MV-4-11 (cell line): ENCODE measurements around the gene C12orf56.
A peak's percentile ranks its signal among the peaks of the same experiment; 100 is the strongest.

Experiments
- DNase-seq: peaks from one replicate; lab custom pipeline; 2025; lab: John Stamatoyannopoulos, UW

The C12orf56 gene

DNA sequence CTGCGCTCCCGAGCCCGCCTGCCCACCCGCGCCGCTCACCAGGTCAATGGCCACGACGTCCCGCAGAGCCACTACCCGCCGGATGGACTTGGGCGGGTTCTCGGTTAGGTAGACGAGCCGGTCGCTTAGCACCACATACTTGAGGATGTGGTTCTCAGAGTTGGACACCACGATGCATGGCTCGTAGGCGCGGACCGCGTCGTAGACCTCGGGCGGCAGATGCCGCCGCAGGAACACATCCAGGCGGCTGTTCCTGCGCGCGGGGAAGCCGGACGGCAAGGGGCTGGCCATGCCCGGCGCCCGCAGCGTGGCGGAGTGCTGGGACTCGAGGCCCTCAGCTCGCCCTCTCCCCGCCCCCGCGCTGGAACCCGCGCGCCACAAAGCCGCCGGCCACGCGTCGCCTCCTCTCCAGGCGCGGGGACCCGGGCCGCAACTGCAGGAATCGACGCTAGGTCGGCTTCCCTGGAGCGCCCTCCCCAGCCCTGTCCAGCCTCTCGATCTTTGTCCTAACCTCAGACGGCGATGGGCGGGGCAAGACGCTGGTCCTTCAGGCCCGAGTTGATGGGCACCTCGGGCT is at the start of gene C12orf56:
TSS of gene C12orf56 (minus strand) at position 484 of the 577 bp plus-strand sequence. CDS start at position 291, 193 bp downstream.
- no peak for DNase-seq

- no peak for DNase-seq
These were observed 49.5 kb upstream of the C12orf56 start for GRCh38 chr12:64440100-64440499.

DNA sequence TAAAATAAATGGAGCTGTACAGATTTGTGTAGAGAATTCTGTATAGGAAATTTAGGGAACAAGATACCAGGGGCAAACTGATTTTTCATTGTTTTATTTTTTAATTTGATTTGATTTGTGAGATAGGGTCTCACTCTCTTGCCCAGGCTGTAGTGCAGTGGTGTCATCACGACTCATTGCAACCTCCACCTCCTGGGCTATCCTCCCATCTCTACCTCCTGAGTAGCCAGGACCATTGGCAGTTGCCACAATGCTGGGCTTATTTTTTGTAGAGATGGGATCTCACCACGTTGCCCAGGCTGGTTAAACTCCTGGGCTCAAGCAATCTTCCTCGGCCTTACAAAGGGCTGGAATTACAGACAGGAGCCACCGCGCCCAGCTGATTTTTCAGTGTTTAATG is 43.4 kb upstream of the C12orf56 start:
- no peak for DNase-seq

DNA sequence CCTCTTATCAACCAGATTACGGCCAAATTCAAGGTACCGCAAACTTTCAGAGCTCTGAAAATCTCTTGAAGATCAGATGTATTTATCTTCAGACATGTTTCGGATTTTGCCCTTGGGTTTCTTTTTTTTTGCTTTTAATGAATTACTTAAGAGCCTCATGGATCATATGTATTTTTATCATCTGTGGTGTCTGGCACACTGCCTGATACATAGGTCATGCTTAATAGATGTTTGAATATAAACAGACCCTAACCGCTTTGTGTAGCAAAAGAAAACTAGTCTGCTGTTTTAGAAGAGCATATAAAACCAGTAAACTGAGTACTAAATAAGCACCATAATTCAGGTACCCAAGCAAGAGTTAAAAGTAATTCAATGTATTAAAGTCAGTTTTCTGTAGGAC is 41.2 kb upstream of the C12orf56 start:
- no peak for DNase-seq

DNA sequence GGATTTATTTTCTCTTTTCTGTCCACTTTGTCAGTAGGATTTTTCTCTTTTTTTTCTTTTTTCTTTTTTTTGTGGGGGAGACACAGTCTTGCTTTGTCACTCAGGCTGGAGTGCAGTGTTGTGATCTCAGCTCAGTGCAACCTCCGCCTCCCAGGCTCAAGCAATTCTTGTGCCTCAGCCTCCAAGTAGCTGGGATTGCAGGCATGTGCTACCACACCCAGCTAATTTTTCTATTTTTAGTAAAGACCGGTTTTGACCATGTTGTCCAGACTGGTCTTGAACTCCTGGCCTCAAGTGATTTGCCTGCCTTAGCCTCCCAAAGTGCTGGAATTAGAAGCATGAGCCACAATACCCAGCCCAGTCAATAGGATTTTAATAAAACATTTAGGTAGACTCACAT is 40.3 kb upstream of the C12orf56 start:
- no peak for DNase-seq

GRCh38 chr12:64428956-64429355 is 38.4 kb upstream of the C12orf56 start:
- DNase-seq: no peak

DNA sequence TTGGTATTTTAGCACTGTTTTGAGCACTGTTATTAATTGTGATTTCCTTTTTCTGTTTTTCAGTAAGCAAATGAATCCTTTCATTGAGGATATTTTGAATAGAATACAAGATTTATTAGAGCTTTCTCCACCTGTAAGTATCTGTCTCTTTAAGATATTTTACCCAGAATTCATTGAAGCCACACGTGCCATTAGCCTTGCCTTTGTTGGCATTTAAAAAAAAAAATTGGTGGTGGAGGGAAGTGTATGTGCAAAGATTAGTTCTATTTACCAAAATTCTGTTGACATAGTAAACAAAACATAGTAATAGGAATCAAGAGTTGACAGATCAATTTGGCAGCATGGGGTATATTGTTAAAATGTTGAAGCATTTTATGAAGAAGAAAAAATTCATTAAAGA is 37.4 kb upstream of the C12orf56 start:
- no peak for DNase-seq

GRCh38 chr12:64419696-64420095 is 29.1 kb upstream of the C12orf56 start:
- peak; percentile 61 for DNase-seq

GRCh38 chr12:64418209-64418608 is 27.7 kb upstream of the C12orf56 start:
- DNase-seq: no peak

- DNase-seq: no peak
These were observed 23.3 kb upstream of the C12orf56 start for GRCh38 chr12:64413884-64414283.

- DNase-seq: no peak
These were observed 21.9 kb upstream of the C12orf56 start for GRCh38 chr12:64412459-64412858.

- no peak for DNase-seq
These were observed 20.9 kb upstream of the C12orf56 start for GRCh38 chr12:64411427-64411826.

DNA sequence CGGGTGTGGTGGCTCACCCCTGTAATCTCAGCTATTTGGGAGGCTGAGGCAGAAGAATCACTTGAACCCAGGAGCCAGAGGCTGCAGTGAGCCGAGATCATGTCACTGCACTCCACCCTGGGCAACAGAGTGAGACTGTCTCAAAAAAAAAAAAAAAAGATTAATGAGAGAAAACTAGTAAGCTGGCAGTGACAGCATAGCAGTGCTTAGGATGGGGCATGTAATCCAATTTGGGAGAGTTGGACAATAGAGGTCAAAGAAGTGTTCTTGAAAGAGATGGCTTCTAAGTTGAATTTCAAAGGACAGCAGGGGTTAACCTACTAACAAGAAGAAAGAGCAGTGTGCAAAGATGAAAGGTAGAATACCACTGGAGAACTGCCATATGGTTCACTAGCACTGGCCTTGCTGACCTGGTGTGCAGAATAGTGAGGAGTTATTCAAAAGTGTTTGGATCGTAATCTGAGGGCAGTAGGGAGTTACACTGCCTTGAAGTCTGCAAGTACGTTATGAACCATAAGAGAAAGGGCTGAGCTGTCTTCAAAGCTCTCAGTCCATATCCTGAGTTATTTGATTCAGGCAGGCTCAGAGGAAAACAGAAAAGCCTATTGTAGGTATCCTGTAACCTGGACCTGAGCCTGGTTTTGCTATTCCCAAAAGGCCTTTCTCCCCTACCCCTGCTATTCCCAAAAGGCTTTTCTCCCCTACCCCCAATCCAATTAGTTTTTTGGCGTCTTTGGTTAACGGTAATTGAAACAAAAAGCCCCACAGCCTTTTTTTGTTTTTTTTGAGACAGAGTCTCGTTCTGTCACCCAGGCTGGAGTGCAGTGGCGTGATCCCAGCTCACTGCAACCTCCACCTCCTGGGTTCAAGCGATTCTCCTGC is 17.0 kb upstream of the C12orf56 start:
- DNase-seq: no peak

DNA sequence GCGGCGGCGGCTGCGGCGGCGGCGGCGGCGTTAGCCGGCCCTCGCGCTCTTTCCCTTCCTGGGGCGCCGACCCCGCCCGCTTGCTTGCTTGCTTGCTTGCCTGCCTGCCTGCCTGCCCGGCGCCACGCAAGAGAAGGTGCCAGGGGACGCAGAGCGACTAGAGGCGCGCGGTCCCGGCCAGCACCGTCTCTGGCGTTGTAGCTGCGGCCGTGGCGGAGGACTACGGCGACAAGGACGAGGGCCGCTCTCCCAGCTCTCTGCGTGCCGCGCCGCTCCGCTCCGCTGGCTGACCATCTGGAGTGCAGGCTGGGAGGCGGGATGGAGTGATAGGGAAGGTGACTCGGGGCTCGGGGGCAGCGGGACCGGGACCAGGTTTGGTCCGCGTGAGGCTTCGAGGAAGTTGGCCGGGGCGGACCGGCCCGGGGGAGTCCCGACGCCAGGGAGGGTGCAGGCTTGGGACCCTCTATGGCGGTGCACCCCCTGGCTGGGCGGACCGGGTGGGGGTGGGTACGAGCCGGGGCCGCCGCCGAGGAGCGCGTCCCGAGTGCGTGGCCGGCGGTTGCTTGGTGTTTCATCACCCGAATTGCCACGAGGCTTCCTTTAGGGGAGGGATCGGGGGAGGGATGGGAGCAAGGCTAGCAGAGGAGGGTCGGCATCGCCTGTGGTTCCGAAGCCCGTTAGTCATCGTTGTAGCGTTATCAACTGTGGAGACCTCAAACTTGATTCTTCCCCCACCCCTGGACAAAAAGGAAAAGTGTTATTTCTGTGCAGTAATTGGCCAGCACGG is 14.1 kb upstream of the C12orf56 start:
- DNase-seq: peak; percentile 71

GRCh38 chr12:64403707-64404469 is 13.3 kb upstream of the C12orf56 start, which contains the start of gene XPOT:
Gene XPOT (plus strand): TSS chr12:64404392. CDS start chr12:64410036, 5,644 bp downstream.
- DNase-seq: peak; percentile 95

GRCh38 chr12:64402181-64402580 is 11.6 kb upstream of the C12orf56 start:
- no peak for DNase-seq

DNA sequence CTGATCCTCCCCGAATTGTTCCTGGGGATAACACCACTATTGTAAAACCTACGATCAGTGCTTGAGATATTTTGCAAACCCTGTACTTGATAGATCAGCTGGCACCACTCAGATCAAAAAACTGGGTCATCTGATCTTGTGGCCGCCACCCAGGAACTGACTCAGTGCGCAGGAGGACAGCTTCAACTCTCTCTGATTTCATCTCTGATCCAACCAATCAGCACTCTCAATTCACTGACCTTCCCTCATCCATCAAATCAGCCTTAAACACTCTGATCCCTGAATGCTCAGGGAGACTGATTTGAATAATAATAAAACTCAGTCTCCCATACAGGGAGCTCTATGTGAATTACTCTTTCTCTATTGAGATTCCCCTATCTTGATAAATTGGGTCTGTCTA is 9.5 kb upstream of the C12orf56 start:
- DNase-seq: no peak

- no peak for DNase-seq
These were observed 5.2 kb upstream of the C12orf56 start for GRCh38 chr12:64395739-64396138.

DNA sequence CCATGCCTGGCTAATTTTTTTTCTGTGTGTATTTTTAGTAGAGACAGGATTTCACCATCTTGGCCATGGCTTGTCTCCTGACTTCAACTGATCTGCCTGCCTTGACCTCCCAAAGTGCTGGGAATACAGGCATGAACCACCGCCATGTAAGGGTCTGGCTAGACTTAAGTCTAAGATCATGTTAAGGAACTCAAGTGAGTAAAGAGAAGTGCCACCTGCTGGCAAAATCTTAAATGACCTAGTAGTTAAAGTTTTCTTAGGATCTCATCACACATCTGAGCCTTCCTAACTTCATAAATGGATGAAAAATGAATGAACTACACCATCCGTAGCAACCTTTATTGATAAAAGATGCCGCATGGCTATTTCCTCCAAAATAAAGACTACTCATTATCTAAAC is 1.7 kb upstream of the C12orf56 start:
- peak; percentile 46 for DNase-seq

DNA sequence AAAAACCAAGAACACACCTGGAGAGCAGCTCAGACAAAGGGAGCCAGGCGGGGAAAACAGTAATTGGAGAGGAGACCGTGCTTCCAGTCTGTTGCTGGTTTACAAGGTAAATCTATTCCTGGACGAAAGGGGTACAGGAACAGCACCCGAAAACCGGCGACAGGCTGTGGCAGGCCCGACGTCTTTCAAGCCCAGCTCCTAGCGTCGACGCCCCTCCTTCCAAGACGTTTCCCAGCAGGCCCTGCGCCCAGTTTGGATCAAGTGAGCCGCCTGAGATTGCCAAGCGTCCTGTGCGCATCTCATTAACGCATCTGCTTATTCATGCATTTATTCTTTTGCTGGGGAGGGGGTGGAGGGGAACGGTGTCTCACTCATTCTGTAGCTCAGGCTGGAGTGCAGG is 1.4 kb downstream of the C12orf56 start:
- DNase-seq: no peak

DNA sequence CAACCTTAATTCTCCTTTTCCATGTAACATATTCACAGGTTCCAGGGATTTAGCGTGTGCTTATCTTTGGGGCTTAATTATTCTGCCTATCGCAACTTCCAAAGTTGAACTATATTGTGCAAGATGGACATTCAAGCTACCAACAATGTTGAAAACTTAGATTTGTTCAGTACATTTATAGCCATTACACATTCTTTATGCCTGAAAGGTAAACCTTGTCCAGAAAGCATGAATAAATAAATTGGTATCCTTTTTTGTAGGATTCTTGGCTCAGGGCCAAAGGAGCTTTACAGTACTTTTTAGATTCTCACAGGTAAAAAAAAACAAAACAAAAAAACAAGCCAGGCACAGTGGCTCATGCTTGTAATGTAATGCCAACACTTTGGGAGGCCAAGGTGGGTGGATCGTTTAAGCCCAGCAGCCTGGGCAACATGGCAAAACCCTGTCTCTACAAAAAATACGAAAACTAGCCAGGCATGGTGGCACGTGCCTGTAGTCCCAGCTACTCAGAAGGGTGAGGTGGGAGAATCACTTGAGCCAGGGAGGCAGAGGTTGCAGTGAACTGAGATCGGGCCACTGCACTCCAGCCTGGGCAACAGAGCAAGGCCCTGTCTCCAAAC is 3.3 kb downstream of the C12orf56 start:
- DNase-seq: no peak
